ENCODE measurements around the gene ATR. TPM values are rescaled to one million over a fixed set of nuclear protein-coding genes. Genes with fewer than 3 reads are reported as not detected.

The ATR gene
- polyA plus RNA-seq, 3 donors, result 6.3 to 16.4 (median 6.6) TPM

GRCh38 chr3:142534543-142534942 lies 44.0 kb downstream of the ATR start:
- intact Hi-C loops (cut with micrococcal nuclease), result no loop called here
- H3K27ac Mint-ChIP-seq, result no peak overlapping the region
- H4K20me1 ChIP-seq (ENCODE audit: insufficient read depth, low read length), result no peaks in the 10 kb centered on the region
- peaks cover 0 to 4% (median 3%) of the 10 kb centered on the region in 7 donors for H3K9me3 Mint-ChIP-seq
- DNase-seq, result no peak
- no peak overlapping the region for H2AFZ ChIP-seq (ENCODE audit: insufficient read depth, low read depth, low read length, poor library complexity, severe bottlenecking)
- no CpG with 5 or more reads among the region's 2 CpGs for WGBS (ENCODE audit: insufficient coverage)
- H3K36me3 ChIP-seq (replicated peaks in 1 of 2; ENCODE audit: control insufficient read depth in 1 of 2, insufficient read depth in 2 of 2, low read length in 2 of 2), result peaks cover 62 to 76% of the 10 kb centered on the region in 2 donors
- peaks cover 13% of the 10 kb centered on the region for H3K4me1 Mint-ChIP-seq
- peaks cover 7 to 12% of the 10 kb centered on the region in 2 donors for H3K4me1 ChIP-seq (ENCODE audit: control insufficient read depth in 1 of 2, insufficient read depth in 2 of 2, low read length in 2 of 2)
- H3K9ac ChIP-seq (ENCODE audit: insufficient read depth, low read length, poor library complexity, severe bottlenecking), result no peak overlapping the region
- H3K27ac ChIP-seq (ENCODE audit: low read depth in 1 of 2, low read length in 2 of 2), result no peak overlapping the region
- no peaks in the 10 kb centered on the region for H3K9me3 ChIP-seq (replicated peaks in 1 of 2; ENCODE audit: control insufficient read depth in 1 of 2, insufficient read depth in 1 of 2, low read length in 2 of 2)
- no peak overlapping the region for H3K4me3 Mint-ChIP-seq
- H3K79me2 ChIP-seq (ENCODE audit: insufficient read depth, low read length), result no peaks in the 10 kb centered on the region
- no peak overlapping the region for H3K4me3 ChIP-seq (replicated peaks in 1 of 3; ENCODE audit: low read depth in 2 of 3, low read length in 3 of 3)
- H3K4me2 ChIP-seq (replicated peaks; ENCODE audit: extremely low read depth, low read length, poor library complexity, severe bottlenecking), result no peak overlapping the region
- no peaks in the 10 kb centered on the region for H3K27me3 ChIP-seq (ENCODE audit: control insufficient read depth in 2 of 2, insufficient read depth in 2 of 2, low read length in 2 of 2)
- TF ChIP-seq CTCF (IDR thresholded peaks at IDR 0.05), result no peak
- H3K36me3 Mint-ChIP-seq, result peaks cover 58 to 66% of the 10 kb centered on the region in 2 donors
- H3K27me3 Mint-ChIP-seq (ENCODE audit: low read depth in 3 of 3), result no peaks in the 10 kb centered on the region

DNA sequence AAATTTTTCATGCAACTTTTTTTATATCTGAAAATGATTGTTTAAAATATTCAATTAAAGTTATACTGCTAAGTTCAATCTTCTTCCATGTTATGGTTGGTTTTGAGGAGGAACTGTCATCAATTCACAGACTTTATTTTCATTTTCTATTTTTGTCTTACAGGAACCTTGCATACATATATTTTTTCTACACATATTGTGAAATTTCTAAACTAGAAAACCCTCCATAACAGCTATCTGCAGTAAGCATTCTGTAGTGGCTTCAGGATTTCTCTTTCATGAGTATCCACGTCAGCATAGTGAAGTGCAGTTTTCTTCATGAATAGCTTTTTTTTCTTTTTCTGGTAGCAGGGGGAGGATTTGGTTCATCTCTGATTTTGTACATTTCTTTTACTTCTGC lies 48.2 kb downstream of the ATR start:
- peak in 1 of 3 donors; percentile 1 for DNase-seq
- H3K36me3 Mint-ChIP-seq, result peaks cover 41 to 45% of the 10 kb centered on the region in 2 donors
- H3K4me1 Mint-ChIP-seq, result peaks cover 13% of the 10 kb centered on the region
- peak overlapping the region in 1 of 3 experiments; percentile 31 for H3K4me3 ChIP-seq (replicated peaks in 1 of 3; ENCODE audit: low read depth in 2 of 3, low read length in 3 of 3)
- intact Hi-C loops (cut with micrococcal nuclease), result no loop called here
- H3K4me3 Mint-ChIP-seq, result peak overlapping the region in 1 of 2 donors; percentile 69
- peaks cover 7 to 12% of the 10 kb centered on the region in 2 donors for H3K4me1 ChIP-seq (ENCODE audit: control insufficient read depth in 1 of 2, insufficient read depth in 2 of 2, low read length in 2 of 2)
- H3K4me2 ChIP-seq (replicated peaks; ENCODE audit: extremely low read depth, low read length, poor library complexity, severe bottlenecking), result peak overlapping the region; percentile 20
- TF ChIP-seq CTCF (IDR thresholded peaks at IDR 0.05), result no peak
- H3K9me3 Mint-ChIP-seq, result peaks cover 0 to 4% (median 3%) of the 10 kb centered on the region in 7 donors
- no peaks in the 10 kb centered on the region for H4K20me1 ChIP-seq (ENCODE audit: insufficient read depth, low read length)
- H3K27ac Mint-ChIP-seq, result peak overlapping the region in 6 of 7 donors; percentile 20 to 80 (median 73)
- H3K27me3 Mint-ChIP-seq (ENCODE audit: low read depth in 3 of 3), result no peaks in the 10 kb centered on the region
- H3K9me3 ChIP-seq (replicated peaks in 1 of 2; ENCODE audit: control insufficient read depth in 1 of 2, insufficient read depth in 1 of 2, low read length in 2 of 2), result no peaks in the 10 kb centered on the region
- H2AFZ ChIP-seq (ENCODE audit: insufficient read depth, low read depth, low read length, poor library complexity, severe bottlenecking), result no peak overlapping the region
- H3K27ac ChIP-seq (ENCODE audit: low read depth in 1 of 2, low read length in 2 of 2), result peak overlapping the region in 1 of 2 donors; percentile 72
- H3K27me3 ChIP-seq (ENCODE audit: control insufficient read depth in 2 of 2, insufficient read depth in 2 of 2, low read length in 2 of 2), result no peaks in the 10 kb centered on the region
- peaks cover 35 to 38% of the 10 kb centered on the region in 2 donors for H3K36me3 ChIP-seq (replicated peaks in 1 of 2; ENCODE audit: control insufficient read depth in 1 of 2, insufficient read depth in 2 of 2, low read length in 2 of 2)
- no CpG with 5 or more reads among the region's 1 CpG for WGBS (ENCODE audit: insufficient coverage)
- no peaks in the 10 kb centered on the region for H3K79me2 ChIP-seq (ENCODE audit: insufficient read depth, low read length)
- peak overlapping the region; percentile 19 for H3K9ac ChIP-seq (ENCODE audit: insufficient read depth, low read length, poor library complexity, severe bottlenecking)

Data from CD14-positive monocyte (primary cell).